Femur (tissue), 1 donor: Measurements from ENCODE around the gene OGFOD3.
"Not testable (repeated sequence)": the region's sequence is repeated elsewhere in the genome, so short reads cannot be mapped to it uniquely, and the experiment has no call there.

ENCODE experiments used
- DNase-seq: peaks from one replicate; pipeline ENCODE4 v3.0.0-alpha.2; 2017

The OGFOD3 gene, protein sequence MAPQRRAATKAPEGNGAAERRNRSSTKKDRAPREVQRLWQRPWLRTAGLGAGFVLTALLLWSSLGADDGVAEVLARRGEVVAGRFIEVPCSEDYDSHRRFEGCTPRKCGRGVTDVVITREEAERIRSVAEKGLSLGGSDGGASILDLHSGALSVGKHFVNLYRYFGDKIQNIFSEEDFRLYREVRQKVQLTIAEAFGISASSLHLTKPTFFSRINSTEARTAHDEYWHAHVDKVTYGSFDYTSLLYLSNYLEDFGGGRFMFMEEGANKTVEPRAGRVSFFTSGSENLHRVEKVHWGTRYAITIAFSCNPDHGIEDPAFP

DNA sequence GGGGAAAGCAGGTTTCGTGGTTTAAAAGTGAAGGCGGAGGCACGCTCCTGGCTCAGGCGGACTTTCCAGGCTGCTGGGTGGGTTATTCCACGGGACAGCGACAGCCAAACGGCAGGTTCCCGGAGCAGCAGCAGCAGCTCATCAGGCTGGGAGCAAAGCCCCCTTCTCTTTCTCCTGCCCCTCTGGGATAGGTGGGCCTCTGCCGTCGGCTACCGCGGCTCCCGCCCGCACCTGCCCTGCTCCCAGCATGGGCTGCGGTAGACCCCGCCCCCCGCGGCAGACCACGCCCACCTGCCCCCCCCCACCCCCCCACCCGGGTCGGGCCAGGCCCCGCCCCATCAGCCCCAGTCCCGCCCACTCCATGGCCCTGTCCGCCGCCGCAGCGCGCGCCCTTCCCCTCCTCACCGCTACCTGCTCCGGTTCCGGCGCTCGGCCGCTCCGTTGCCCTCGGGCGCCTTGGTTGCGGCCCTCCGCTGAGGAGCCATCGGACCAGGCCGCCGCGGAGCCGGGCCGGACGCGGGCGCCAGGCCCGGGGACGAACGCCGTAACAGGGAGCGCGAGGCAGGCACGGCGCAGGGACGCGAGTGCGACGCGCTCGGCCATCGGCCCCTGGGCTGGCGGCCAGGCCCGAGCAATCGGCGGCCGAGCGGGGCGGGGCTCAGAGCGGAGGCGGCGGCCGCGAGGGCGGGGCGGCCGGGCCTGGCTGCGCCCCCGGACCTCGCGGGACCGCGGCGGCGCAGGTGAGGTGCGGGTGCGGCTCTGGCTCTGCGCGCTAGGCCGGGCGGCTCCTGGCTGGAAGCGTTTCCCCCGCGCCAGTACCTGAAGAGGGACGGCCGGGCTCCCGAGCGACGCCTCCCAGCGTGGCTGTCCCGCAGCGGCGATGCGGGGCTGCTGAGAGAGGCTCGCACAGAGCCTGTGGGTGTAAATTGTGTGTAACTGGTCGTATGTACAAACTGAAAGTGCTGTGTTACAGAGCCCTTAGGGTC, at the start of gene OGFOD3, which contains the start of gene HEXD:
OGFOD3 (minus strand) TSS at position 586 of the 986 bp plus-strand sequence; CDS start at position 485, 101 bp downstream.
HEXD (plus strand) TSS at position 347 of the 986 bp plus-strand sequence. CDS start 1,453 bp downstream, outside the sequence.
- peak; percentile 87 for DNase-seq

DNA sequence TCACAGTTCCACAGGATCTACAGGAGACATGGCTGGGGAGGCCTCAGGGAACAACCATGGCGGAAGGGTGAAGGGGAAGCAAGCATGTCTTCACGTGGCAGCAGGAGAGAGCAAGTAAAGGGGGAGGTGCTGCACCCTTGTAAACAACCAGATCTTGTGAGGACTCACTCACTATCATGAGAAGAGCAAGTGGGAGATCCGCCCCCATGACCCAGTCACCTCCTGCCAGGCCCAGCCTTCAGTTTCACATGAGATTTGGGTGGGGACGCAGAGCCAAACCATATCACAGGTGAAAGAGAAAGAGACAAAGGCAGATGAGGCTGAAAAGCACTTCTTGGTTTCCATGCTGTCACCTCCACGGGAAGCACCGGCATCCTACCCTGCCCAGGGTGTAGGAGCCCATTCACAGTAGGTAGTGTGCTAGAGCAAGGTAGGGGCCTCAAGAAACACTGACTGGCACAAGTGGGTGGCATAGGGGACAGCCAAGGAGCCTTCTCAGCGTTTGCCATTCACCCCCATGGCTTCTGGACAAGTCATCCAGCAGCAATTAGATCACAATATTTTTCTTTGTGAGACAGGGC, 46.7 kb upstream of the OGFOD3 start:
- no peak for DNase-seq

DNA sequence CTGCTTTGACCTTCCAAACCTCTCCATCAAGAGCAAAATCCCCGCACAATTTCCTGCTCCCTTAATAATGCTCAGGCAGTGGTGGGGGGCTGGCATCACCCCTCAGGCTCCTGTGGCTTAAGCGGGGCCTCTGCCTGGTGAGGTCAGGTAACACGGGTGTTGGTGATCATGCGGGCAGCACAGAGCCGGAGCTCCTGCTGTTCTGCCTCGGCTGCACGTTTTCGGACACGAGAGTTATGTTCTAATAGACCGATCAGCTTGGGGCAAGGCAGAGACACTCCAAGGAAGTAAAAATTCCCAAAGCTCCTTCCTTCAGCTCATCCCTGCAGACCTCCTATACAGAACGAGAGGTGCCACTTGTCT, 46.2 kb upstream of the OGFOD3 start:
- DNase-seq, result no peak

DNA sequence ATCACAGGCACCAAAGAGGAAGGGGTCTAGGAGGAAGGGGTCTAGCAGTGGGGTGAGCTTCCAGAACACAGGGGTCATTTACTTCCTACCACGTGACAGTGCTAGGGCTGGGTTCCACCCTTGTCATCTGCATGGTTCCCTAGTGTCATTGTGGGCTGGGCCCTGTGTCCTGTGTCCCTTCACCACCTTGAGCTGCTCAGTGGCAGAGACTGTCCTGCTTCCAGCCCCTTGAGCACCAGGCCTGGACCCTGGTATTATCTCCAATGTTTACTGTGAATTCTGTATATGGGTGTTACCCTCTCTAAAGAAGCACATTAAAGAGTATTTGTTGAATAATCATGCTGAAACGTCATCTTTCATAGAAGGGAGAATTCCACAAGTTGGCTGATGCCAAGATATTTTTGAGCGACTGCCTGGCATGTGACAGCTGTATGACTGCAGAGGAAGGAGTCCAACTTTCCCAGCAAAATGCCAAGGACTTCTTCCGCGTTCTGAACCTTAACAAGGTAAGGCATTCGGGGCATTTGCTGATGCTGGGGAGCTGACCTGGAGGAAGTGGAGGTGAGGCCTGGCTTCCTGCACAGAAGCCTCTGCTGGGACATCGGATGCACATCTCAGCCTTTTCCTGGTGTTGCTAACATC, 45.7 kb upstream of the OGFOD3 start:
- DNase-seq, result no peak

DNA sequence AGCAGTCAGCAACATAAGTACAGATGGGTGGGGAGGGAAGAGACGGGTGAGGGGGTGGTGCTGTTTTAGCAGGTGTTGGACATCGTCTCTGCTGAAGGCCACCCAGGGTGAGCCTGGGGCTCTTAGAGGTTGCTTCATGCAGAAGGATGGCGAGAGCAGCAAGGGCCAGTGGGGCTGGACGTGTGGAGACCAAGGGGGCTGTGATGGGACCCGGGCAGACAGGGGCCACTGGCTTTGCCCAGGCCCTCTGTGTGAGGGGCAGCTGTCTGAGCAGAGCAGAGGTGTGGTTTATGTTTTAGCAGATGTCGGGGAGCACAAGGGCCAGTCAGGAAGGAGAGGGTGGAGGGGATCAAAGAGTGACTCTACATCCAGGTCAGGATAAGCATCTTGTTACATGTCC, 45.0 kb upstream of the OGFOD3 start:
- DNase-seq, result no peak

DNA sequence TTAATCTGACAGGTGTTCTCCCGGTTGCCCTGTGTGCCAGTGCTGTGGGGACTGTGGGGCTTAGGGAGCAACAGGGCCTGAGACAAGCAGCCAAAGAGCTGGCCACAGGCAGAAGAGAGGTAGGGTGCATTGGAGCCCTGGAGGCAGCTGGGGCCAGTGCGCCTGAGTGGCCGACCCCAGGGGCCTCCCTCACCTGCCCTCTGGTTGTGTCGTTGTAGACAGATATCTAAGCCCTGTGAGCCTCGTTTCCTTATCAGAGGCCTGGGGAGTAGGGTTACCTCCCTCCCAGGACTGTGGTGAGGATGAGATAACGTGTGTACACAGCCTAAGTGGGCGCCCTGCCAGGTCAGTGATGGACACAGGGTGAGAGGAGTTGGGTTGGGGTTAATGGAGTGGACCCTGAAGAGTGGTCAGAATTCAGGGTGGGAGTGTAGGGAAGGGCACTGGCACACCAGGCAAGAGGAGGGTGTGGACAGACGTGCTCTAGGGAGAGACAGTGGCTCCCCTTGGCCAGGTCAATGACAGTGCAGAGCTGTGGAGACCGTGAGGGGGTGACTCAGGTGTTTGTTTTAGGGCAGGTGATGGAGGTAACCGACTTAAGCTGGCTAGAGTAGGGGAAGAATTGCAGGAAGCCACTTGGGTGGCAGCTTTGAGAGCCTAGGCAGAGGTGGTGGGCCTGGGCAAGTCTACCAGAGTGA, 43.6 kb upstream of the OGFOD3 start:
- DNase-seq, result no peak

DNA sequence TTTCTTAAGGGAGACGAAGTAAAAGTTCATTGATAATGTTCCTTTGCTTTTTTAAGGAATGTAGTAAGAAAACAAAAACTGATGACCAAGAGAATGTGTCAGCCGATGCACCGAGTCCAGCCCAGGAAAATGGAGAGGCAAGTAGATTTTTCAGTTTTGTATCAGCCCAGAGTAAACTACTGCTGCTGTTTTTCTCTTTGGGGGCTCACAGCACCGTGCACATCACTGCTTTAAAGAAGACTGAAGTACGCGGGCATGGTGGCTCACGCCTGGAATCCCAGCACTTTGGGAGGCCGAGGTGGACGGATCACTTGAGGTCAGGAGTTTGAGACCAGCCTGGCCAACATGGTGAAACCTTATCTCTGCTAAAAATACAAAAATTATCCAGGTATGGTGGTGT, 41.5 kb upstream of the OGFOD3 start:
- not testable (repeated sequence) for DNase-seq

DNA sequence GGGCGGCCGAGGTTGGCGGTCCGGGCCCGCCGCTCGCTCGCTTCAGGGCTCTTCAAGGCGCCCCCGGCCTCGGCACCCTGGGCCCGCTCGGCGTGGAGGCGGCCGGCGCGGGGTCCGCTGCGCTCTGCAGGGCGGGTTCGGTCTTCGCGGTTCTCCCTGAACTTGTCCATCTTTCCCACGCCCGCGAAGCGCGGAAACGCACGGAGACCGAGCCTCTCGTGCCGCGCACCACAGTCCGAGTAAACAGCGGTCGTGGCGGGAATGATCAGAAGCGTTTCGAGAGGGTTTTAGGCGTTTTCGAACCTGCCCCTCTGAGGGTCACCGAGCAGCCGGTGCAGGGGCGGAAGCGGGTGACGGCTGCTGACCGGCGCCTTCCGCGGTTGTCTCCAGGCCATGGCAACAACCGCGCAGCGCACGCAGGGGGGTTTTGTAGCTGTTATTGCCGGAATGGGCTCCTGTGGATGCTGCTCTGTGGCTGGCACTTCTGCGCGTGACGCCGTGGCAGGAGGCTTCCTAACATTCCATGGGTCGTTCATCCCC, 40.6 kb upstream of the OGFOD3 start:
- peak; percentile 72 for DNase-seq

DNA sequence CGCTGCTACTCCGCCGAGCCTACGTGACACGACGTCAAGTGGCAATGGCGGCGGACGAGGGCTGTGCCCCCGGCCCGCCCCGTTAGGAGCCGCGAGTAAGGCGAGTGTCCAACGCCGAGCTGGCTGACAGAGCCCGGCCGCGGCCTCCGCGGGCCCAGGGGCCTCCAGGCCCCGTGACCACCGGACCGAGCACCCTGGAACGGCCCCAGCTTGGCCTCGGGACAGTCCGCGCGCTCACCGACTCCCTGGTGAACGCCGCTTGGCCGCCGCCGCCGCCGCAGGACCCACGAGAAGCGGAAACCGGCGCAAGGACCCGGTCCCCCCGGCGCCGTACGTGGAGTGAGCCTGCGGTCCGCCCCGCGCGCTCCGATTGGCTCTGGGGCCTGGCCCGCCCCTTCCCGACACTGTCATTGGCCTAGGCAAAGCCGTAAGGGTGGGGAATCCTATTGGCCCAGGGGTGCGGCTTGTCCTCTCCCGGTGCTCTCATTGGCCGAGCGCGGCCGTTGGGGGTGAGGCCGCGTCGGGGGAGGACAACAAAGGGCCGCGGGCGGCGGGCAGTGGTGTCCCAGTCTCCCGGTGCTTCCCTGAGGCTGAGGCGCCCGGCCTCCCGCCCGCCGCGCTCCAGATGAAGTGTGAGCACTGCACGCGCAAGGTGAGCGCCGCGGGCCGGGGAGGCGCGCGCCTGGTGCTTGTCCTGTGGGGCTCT, 39.9 kb upstream of the OGFOD3 start, which contains the start of gene NARF:
NARF (plus strand) TSS at position 563 of the 706 bp plus-strand sequence; CDS start at position 626, 63 bp downstream.
- DNase-seq, result peak; percentile 99

DNA sequence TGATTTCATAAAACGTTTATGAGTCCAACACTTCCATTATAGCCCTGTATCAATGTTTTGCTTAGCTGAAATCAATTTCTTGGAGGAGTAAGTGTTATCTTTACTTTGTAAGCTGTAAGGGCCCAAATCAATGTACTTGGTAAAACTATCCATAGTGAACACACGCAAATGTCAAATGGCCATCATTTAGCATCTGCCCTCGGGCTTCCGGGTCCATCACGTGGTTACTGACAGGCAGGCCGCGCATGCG, 39.5 kb upstream of the OGFOD3 start:
- no peak for DNase-seq

DNA sequence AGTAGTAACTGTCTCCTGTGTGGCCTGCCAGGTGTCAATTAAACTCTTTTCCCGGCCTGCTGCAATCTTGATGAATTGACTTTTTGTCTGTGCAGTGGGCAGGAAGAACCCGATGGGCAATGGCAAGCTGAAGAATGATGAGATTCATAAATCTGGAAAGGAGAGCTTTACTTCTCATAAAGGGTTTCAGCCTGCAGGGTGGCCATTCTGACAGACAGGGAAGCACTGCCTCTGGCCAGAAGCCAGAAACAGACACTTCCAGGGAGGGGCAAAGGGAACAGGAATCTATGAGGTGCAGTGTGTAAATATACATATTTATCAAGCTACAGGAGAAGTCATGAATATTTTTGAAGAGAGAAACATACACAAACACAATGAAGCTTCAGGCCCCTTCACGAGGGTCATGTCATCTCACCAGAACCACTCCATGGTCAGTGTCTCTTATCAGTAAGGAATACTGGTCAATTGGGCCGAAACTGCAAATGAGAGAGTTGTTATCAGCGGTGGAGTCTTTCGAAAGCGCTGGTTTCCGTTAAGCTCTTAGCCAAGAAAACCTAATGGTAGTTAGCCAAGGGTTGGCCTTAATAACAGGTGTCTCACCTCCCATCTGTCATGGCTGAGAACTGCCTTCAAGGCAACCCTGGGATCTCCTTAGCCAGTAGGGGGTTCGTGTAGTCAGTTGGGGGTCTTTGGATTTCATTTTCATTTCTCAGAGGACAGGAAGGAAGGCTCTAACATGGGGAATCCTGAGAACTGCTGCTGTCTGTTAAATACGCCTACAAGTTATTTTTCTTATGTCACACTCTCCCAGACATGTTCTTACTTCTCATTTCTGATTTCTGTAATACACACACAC, 38.9 kb upstream of the OGFOD3 start:
- no peak for DNase-seq

DNA sequence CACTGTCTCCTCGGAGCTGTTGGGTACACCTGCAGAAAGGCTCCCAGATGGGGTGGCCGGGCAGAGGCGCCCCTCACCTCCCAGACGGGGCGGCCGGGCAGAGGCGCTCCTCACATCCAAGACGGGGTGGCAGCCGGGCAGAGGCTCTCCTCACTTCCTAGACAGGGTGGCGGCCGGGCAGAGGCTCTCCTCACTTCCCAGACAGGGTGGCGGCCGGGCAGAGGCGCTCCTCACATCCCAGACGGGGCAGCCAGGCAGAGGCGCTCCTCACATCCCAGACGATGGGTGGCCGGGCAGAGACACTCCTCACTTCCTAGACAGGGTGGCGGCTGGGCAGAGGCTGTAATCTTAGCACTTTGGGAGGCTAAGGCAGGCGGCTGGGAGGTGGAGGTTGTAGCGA, 35.3 kb upstream of the OGFOD3 start:
- not testable (repeated sequence) for DNase-seq

DNA sequence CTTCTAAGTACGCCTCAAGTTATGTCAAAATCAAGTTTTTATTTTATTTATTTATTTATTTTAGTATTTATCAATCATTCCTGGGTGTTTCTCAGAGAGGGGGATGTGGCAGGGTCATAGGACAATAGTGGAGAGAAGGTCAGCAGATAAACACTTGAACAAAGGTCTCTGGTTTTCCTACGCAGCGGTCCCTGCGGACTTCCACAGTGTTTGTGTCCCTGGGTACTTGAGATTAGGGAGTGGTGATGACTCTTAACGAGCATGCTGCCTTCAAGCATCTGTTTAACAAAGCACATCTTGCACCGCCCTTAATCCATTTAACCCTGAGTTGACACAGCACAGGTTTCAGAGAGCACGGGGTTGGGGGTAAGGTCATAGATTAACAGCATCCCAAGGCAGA, 34.8 kb upstream of the OGFOD3 start:
- DNase-seq, result not testable (repeated sequence)

DNA sequence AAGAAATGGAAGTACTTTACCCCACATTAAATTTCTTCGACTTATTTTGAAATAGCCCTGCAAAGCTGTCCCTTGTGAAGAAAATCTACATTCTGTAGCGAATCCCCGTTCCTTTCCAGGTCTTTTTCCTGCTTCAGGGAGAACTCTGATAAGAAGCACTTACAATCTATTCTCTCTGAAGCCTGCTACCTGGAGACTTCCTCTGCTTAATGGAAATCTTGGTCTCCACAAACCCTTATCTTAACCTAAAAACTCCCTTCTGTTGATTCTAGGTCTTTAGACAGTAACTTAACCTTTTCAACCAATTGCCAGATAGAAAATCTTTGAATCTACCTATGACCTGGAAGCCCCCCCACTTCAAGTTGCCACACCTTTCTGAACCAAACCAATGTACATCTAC, 33.8 kb upstream of the OGFOD3 start:
- no peak for DNase-seq

DNA sequence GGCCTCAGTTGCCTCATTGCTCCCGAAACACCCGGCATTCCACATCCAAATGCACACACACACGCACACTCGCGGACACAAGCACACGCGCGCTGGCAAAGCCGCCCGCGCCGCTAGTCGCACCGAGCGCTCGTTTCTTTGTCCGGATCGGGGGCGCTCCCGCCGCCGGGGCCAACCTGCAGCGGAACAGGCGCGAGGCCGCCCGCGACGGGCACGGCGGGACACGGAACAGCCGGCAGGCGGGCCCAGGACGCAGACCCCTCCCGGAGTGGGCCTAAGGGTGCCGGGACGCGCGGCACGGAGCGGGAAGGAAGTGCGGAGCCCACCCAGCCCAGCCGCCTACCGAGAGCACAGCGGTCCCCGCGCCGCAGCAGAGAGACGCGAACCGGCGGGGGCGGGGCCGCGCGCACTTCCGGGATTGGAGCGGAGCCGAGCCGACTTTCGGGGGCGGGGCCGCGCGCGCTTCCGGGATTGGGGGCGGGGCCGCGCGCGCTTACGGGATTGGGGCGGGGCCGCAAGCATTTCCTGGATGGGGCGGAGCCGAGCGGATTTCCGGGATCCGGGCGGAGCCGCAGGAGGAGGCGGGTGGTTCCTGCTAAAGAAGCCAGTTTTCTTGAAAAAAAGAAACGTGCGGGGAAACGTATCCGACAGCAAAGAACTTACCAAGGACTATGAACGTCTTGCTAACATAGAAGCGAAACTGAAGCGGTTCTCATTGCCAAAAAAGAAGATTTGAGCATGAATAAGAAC, 32.1 kb upstream of the OGFOD3 start, which contains the start of gene CYBC1:
CYBC1 (minus strand) TSS at position 396 of the 750 bp plus-strand sequence. CDS start 1,498 bp downstream, outside the sequence.
- peak; percentile 96 for DNase-seq

DNA sequence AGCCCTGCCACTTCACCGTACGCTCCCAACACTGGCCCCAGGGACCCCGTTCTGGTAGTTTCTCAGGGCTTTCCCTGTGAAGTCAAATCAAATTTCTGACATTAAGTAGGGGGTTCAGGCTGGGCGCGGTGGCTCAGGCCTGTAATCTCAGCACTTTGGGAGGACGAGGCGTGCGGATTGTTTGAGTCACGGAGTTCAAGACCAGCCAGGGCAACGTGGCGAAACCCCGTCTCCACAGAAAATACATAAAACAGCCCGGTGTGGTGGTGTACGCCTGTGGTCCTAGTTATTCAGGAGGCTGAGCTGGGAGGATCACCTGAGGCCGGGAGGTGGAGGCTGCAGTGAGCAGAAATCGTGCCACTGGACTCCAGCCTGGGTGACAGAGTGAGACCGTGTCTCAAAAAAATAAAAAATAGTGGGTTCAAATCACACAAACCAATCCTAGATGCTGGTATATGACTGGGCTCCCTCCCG, 31.5 kb upstream of the OGFOD3 start:
- no peak for DNase-seq

DNA sequence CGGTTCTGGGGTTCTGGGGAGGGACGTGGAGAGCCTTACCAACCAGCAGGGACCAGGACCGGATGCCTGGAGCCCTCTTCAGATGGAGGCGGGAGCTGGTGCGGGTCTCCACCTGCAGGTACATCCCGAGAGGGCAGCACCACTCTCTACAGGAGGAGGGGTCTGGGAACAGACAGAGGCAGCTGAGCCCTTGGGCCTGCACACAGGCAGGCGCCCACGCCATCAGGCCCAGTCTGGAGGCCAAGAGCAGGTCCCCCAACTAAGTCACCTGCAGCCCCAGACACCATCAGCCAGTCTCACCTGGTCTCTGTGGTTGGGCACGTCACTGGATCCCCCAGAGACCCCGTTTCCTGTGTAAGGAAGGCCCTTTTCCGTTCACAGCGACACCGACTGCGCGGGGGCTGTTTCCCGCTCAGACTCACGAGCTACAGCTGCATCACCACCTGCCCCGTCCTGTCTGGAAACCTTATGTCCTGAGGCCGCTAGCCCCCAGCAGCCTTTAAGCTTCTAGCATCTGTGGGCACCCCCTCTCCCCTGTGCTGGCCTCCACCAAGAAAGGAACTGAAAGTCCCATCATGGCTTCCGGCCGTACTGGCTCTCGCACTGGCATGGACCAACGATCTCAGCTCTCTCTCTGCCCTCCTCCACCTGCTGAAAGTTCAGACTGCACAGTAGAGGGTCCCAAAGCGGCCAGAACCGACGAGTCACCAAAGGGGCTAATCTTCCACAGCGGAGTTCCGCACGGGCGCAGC, 30.9 kb upstream of the OGFOD3 start:
- peak; percentile 76 for DNase-seq

DNA sequence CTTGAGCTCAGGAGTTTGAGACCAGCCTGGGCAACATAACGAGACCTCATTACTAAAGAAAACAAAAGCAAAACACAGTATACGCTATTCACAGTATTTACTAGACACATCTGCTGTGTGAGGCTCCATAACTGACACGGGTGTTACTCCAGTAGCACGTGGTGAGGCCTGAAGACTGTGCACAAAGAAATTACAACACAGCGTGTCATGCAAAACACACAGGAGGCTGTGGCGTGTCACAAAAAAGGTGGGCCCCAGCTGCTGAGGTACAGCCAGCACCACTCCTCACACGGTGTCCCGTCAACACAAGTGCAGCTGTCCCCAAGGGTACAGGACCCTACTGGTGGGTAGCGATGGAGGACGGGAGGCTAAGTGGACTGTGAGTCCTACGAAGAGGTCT, 29.5 kb upstream of the OGFOD3 start:
- DNase-seq, result no peak

DNA sequence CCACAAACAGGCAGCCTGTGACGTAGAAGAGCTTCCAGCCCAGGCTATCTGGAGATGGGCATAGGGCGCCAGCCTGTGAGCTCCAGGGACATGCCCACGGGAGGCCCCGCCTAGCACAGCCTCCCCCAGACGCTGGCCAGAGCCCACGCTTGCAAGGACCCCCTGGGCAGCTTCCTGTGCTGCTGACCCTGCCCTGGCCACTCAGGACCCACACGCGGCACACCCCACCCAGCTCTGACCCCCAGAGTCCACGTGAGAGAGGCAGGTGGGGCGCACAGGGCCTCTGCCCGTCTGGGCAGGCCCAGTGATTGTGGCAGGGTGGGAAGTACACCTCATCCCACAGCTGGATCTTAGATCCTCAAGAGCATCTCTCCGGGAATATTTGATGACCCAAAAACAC, 28.3 kb upstream of the OGFOD3 start:
- no peak for DNase-seq
